ENCODE measurements around the gene OSM. TPM values are rescaled to one million over a fixed set of nuclear protein-coding genes. Genes with fewer than 3 reads are reported as not detected.

Gene OSM
- total and polyA plus RNA-seq, 3 experiments from 2014 or later: 16.4 to 20.7 (median 18.9) TPM

DNA sequence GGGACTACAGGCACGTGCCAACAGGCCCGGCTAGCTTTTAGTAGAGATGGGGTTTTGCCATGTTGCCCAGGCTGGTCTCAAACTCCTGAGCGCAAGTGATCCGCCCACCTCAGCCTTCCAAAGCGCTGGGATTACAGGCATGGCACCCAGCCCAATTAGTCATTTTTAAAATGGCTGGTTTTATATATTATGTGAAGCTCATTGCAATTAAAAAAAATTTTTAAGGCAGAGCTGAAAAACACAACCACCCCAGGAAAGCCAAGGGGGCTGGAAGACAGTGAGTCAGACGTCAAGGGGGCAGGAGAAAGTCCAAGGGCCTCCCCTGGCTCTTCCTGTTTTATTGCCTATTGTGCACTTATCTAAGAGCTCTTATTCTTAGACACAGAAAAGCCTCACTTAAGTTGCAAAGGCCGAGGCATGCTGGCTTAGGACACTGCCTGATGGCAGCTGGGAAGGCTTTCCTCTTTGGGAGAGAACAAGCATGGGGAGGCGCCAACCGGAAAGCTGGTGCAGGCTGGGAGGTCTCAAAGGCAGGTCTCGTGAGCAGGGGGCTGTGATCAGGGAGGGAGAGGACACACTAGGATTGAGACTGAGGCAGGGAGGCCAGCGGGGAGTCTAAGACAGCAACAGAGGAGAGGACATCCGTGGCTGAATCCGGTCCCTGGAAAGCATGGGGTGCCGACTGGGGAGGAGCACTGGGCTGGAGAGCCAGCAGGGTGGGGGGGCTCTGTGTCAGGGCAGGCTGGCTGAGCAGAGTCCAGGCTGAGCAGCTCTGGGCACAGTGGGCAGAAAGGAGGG lies 11.1 kb upstream of the OSM start:
- H3K4me1 Mint-ChIP-seq: peaks cover 14 to 27% (median 17%) of the 10 kb centered on the region in 3 donors
- no peaks in the 10 kb centered on the region for H3K36me3 Mint-ChIP-seq
- H3K9me3 Mint-ChIP-seq: no peaks in the 10 kb centered on the region
- Histone ChIP-seq H3K4me1 (ENCODE audit: insufficient read depth, low read length) (peaks cover 28% of the 10 kb centered on the region), H3K27me3 (ENCODE audit: insufficient read depth, low read length, poor library complexity, severe bottlenecking) (no peaks in the 10 kb centered on the region), H3K36me3 (ENCODE audit: insufficient read depth, low read length) (no peaks in the 10 kb centered on the region), H3K9me3 (ENCODE audit: low read length) (no peaks in the 10 kb centered on the region), H3K27ac (ENCODE audit: low read depth, low read length) (no peak overlapping the region), H3K4me3 (ENCODE audit: low read length) (no peak overlapping the region)
- no peak for DNase-seq
- peak overlapping the region in 1 of 8 donors; percentile 76 for H3K27ac Mint-ChIP-seq
- no peak overlapping the region for H3K4me3 Mint-ChIP-seq
- POLR2A ChIA-PET: no interaction called here
- CTCF ChIA-PET: interaction anchor here (1.1 to 1.5 kb wide), 2 partner anchors 10 to 110 kb away, joined by 6 read pairs; partner anchors contain the start of gene RNF215
- peaks cover 4 to 31% of the 10 kb centered on the region in 2 donors for H3K27me3 Mint-ChIP-seq

- ChIA-PET CTCF (interaction anchor here (1.1 to 1.4 kb wide), 2 partner anchors 12 to 111 kb away, joined by 4 to 5 read pairs; partner anchors contain the start of gene RNF215), POLR2A (no interaction called here)
- Histone ChIP-seq H3K27me3 (ENCODE audit: insufficient read depth, low read length, poor library complexity, severe bottlenecking) (no peaks in the 10 kb centered on the region), H3K9me3 (ENCODE audit: low read length) (no peaks in the 10 kb centered on the region), H3K4me1 (ENCODE audit: insufficient read depth, low read length) (peaks cover 20% of the 10 kb centered on the region), H3K36me3 (ENCODE audit: insufficient read depth, low read length) (no peaks in the 10 kb centered on the region), H3K27ac (ENCODE audit: low read depth, low read length) (no peak overlapping the region), H3K4me3 (ENCODE audit: low read length) (peak overlapping the region; percentile 4)
- no peak for DNase-seq
- H3K27me3 Mint-ChIP-seq: peaks cover 4 to 31% of the 10 kb centered on the region in 2 donors
- H3K9me3 Mint-ChIP-seq: no peaks in the 10 kb centered on the region
- no peaks in the 10 kb centered on the region for H3K36me3 Mint-ChIP-seq
- H3K4me3 Mint-ChIP-seq: peak overlapping the region in 5 of 7 donors; percentile 26 to 51 (median 41)
- peak overlapping the region in 3 of 8 donors; percentile 17 to 76 (median 30) for H3K27ac Mint-ChIP-seq
- H3K4me1 Mint-ChIP-seq: peaks cover 14 to 24% (median 16%) of the 10 kb centered on the region in 3 donors
Measured at GRCh38 chr22:30276039-30276438, 9.4 kb upstream of the OSM start.

GRCh38 chr22:30275625-30276024 lies 9.0 kb upstream of the OSM start:
- Mint-ChIP-seq H3K36me3 (peaks cover 0 to 1% (median under 1%) of the 10 kb centered on the region in 3 donors), H3K9me3 (no peaks in the 10 kb centered on the region), H3K4me1 (peaks cover 14 to 24% (median 16%) of the 10 kb centered on the region in 3 donors), H3K4me3 (peak overlapping the region in 4 of 7 donors; percentile 26 to 41 (median 34)), H3K27ac (peak overlapping the region in 3 of 8 donors; percentile 17 to 76 (median 30)), H3K27me3 (peaks cover 4 to 31% of the 10 kb centered on the region in 2 donors)
- CTCF ChIA-PET: interaction anchor here (1.1 to 1.4 kb wide), 2 partner anchors 12 to 112 kb away, joined by 4 to 5 read pairs; partner anchors contain the start of gene RNF215
- Histone ChIP-seq H3K27ac (ENCODE audit: low read depth, low read length) (no peak overlapping the region), H3K4me3 (ENCODE audit: low read length) (peak overlapping the region; percentile 4), H3K9me3 (ENCODE audit: low read length) (no peaks in the 10 kb centered on the region), H3K27me3 (ENCODE audit: insufficient read depth, low read length, poor library complexity, severe bottlenecking) (no peaks in the 10 kb centered on the region), H3K36me3 (ENCODE audit: insufficient read depth, low read length) (no peaks in the 10 kb centered on the region), H3K4me1 (ENCODE audit: insufficient read depth, low read length) (peaks cover 20% of the 10 kb centered on the region)
- DNase-seq: no peak
- POLR2A ChIA-PET: no interaction called here

GRCh38 chr22:30274437-30274812 lies 7.8 kb upstream of the OSM start:
- no peak for DNase-seq
- no peaks in the 10 kb centered on the region for H3K9me3 Mint-ChIP-seq
- no peaks in the 10 kb centered on the region for H3K9me3 ChIP-seq (ENCODE audit: low read length)
- H3K4me1 Mint-ChIP-seq: peaks cover 14 to 24% (median 16%) of the 10 kb centered on the region in 3 donors
- POLR2A ChIA-PET: no interaction called here
- peaks cover 0 to 5% (median 2%) of the 10 kb centered on the region in 3 donors for H3K36me3 Mint-ChIP-seq
- no peak overlapping the region for H3K27ac ChIP-seq (ENCODE audit: low read depth, low read length)
- CTCF ChIA-PET: no interaction called here
- peak overlapping the region in 1 of 8 donors; percentile 68 for H3K27ac Mint-ChIP-seq
- no peak overlapping the region for H3K4me3 Mint-ChIP-seq
- no peak overlapping the region for H3K4me3 ChIP-seq (ENCODE audit: low read length)
- H3K4me1 ChIP-seq (ENCODE audit: insufficient read depth, low read length): peaks cover 20% of the 10 kb centered on the region
- H3K27me3 ChIP-seq (ENCODE audit: insufficient read depth, low read length, poor library complexity, severe bottlenecking): no peaks in the 10 kb centered on the region
- H3K27me3 Mint-ChIP-seq: peaks cover 4 to 27% of the 10 kb centered on the region in 2 donors
- no peaks in the 10 kb centered on the region for H3K36me3 ChIP-seq (ENCODE audit: insufficient read depth, low read length)

- Mint-ChIP-seq H3K27me3 (peaks cover 3 to 22% of the 10 kb centered on the region in 2 donors), H3K27ac (peak overlapping the region in 4 of 8 donors; percentile 33 to 90 (median 74)), H3K4me1 (peaks cover 14 to 24% (median 16%) of the 10 kb centered on the region in 3 donors), H3K36me3 (peaks cover 0 to 6% (median 2%) of the 10 kb centered on the region in 3 donors), H3K9me3 (no peaks in the 10 kb centered on the region), H3K4me3 (no peak overlapping the region)
- ChIA-PET CTCF (no interaction called here), POLR2A (no interaction called here)
- Histone ChIP-seq H3K27ac (ENCODE audit: low read depth, low read length) (no peak overlapping the region), H3K9me3 (ENCODE audit: low read length) (no peaks in the 10 kb centered on the region), H3K36me3 (ENCODE audit: insufficient read depth, low read length) (no peaks in the 10 kb centered on the region), H3K4me3 (ENCODE audit: low read length) (no peak overlapping the region), H3K27me3 (ENCODE audit: insufficient read depth, low read length, poor library complexity, severe bottlenecking) (no peaks in the 10 kb centered on the region), H3K4me1 (ENCODE audit: insufficient read depth, low read length) (peaks cover 20% of the 10 kb centered on the region)
- DNase-seq: no peak
Measured at GRCh38 chr22:30273711-30274436, 7.2 kb upstream of the OSM start.

GRCh38 chr22:30272781-30273601 lies 6.3 kb upstream of the OSM start:
- H3K27me3 Mint-ChIP-seq: peaks cover 2 to 16% of the 10 kb centered on the region in 2 donors
- H3K27ac Mint-ChIP-seq: peak overlapping the region in 5 of 8 donors; percentile 16 to 80 (median 29)
- peaks cover 14 to 30% (median 19%) of the 10 kb centered on the region in 3 donors for H3K4me1 Mint-ChIP-seq
- no peak for DNase-seq
- H3K9me3 Mint-ChIP-seq: no peaks in the 10 kb centered on the region
- Histone ChIP-seq H3K27ac (ENCODE audit: low read depth, low read length) (no peak overlapping the region), H3K27me3 (ENCODE audit: insufficient read depth, low read length, poor library complexity, severe bottlenecking) (no peaks in the 10 kb centered on the region), H3K36me3 (ENCODE audit: insufficient read depth, low read length) (no peaks in the 10 kb centered on the region), H3K4me3 (ENCODE audit: low read length) (no peak overlapping the region), H3K4me1 (ENCODE audit: insufficient read depth, low read length) (peaks cover 24% of the 10 kb centered on the region), H3K9me3 (ENCODE audit: low read length) (no peaks in the 10 kb centered on the region)
- POLR2A ChIA-PET: no interaction called here
- no peak overlapping the region for H3K4me3 Mint-ChIP-seq
- H3K36me3 Mint-ChIP-seq: peaks cover 0 to 7% (median 2%) of the 10 kb centered on the region in 3 donors
- CTCF ChIA-PET: interaction anchor here (0.7 kb wide), 1 partner anchor 15 kb away, joined by 3 read pairs; no protein-coding TSS in a partner anchor

DNA sequence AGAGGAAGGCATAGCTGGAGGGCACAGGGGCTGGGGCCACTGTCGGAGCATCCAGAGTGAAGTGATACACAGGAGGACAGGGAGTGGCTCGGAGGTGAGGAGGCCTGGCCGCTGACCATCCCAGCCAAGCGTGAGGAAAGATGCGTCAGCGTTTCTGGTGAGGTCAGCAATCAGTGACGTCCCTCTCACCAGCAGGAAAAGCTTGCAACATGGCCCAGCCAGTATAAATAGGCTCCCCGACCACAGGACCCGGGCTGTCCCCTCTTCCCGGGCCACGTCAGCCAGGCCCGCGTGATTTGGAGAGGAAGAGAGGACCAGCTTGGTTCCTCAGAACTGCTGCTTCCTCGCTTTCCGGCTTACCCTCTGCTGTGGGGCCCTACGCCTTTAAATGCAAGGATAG lies 4.2 kb upstream of the OSM start:
- Histone ChIP-seq H3K4me1 (ENCODE audit: insufficient read depth, low read length) (peaks cover 24% of the 10 kb centered on the region), H3K36me3 (ENCODE audit: insufficient read depth, low read length) (no peaks in the 10 kb centered on the region), H3K27me3 (ENCODE audit: insufficient read depth, low read length, poor library complexity, severe bottlenecking) (no peaks in the 10 kb centered on the region), H3K4me3 (ENCODE audit: low read length) (no peak overlapping the region), H3K9me3 (ENCODE audit: low read length) (no peaks in the 10 kb centered on the region), H3K27ac (ENCODE audit: low read depth, low read length) (no peak overlapping the region)
- ChIA-PET CTCF (interaction anchor here (1.3 kb wide), 1 partner anchor 17 kb away, joined by 3 read pairs; no protein-coding TSS in a partner anchor), POLR2A (no interaction called here)
- H3K36me3 Mint-ChIP-seq: peaks cover 0 to 11% (median 2%) of the 10 kb centered on the region in 3 donors
- DNase-seq: no peak
- peaks cover 2 to 3% of the 10 kb centered on the region in 2 donors for H3K27me3 Mint-ChIP-seq
- H3K4me1 Mint-ChIP-seq: peaks cover 23 to 43% (median 27%) of the 10 kb centered on the region in 3 donors
- H3K27ac Mint-ChIP-seq: peak overlapping the region in 4 of 8 donors; percentile 44 to 75 (median 64)
- H3K4me3 Mint-ChIP-seq: no peak overlapping the region
- no peaks in the 10 kb centered on the region for H3K9me3 Mint-ChIP-seq

Measured in CD8-positive, alpha-beta memory T cell (primary cell).